HG02623 (cell line): ENCODE measurements around the gene TSPAN31.
"Not testable (repeated sequence)": the region's sequence is repeated elsewhere in the genome, so short reads cannot be mapped to it uniquely, and the experiment has no call there.

Experiments used
- ATAC-seq: cut with Tn5 transposase; IDR thresholded peaks from one replicate; pipeline ENCODE4 v1.9.1; 2021; ENCODE audit warnings: moderate library complexity; ENCODE audit not compliant: unreplicated experiment

Gene TSPAN31

DNA sequence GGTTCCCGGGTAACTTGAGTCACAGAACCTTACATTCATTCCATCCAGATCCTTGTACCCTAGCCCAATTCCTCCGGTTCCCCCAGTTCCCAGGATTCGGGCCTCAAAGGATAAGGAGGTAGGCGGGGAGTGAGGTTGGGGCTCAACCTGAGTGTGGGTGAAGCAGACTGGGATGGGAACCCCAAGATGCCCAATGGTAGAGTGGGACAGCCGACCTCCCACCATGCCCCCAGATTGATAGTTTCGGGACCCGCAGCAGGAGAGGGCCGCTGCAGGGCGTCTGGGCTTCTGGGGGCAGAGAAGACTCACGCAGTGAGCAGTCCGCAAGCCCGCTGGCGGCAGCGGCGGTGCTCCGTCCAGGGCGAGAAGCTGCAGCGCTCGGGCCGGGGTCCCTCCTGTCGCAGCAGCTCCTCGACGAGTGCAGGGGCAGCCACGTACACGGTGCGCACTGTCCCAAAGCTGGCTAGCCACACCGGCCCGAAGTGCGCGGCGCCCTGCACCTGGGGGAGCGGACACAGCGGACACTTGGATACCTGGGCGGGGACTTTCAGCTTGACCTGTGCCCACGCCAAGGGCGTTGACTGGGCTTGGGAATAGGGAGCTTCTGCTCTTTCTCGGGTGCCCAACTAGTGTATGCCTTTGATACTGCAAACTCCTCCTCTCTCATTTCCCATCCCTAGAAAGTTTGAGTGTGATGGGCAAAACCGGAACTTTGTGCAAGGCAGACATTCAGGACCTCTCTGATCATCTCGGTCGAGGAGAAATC, 21.0 kb downstream of the TSPAN31 start:
- no peak for ATAC-seq

DNA sequence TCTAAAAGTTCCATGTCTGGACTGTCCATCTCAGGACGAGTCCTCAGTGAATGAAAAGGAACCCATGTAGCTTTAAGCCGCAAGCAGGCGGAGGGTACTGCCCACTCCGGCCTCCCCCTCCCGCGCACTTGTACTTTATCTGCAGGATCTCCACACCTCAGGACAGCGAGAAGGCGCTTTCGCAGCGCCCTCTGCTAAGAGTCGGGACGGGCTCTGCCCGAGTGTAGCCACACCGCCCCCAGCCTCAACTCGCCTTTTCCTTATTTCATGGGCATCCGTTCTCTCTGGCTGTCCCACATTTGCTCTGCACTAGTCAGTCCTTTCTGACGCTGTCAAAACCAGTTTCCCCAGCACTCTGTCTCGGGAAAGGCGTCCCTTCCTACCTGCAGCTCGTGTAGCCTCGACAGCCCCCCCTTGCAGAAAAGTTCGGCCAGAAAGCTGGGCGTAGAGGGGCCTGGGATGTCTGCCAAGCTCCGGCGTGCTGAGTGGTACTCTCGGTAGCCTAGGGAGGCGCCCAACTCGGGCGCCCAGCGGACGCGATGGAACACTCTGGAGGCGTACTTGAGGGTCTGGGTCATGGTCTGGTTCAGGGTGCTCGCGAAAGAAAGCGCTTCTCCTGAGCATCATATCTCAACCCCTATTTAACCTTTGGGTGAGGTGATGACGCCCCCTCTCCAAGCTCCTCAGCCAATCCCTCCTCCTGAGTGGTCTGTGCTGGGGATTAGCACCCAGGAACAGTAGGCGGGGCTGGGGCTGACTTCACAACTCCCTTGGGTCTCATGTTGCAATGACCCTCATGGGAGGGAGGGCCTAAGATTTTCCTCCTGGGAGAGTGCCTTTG, 21.8 kb downstream of the TSPAN31 start, which contains the start of gene CYP27B1:
Gene CYP27B1, minus strand, starts transcription at position 615 of the 841 bp plus-strand sequence. Its CDS starts 37 bp downstream, at position 578.
- no peak for ATAC-seq

DNA sequence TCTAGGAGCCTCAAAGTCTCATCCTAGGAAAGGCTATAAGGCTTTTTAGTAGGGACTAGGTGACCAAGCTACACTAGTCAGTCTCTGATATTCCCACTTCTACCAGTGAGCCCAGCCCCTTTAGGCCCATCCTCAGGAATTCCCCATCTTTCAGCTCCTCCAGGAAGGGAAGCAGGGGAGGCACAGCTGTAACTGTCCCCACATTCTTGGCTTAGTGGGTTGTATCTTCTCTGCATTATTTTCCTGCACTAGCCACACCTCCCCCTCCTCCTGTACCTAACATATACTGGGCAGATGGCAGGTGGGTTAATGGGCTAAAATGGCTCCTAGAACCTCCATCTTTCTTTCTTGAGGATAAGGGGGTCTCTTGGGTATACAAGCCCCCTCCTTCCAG, 22.5 kb downstream of the TSPAN31 start:
- no peak for ATAC-seq

DNA sequence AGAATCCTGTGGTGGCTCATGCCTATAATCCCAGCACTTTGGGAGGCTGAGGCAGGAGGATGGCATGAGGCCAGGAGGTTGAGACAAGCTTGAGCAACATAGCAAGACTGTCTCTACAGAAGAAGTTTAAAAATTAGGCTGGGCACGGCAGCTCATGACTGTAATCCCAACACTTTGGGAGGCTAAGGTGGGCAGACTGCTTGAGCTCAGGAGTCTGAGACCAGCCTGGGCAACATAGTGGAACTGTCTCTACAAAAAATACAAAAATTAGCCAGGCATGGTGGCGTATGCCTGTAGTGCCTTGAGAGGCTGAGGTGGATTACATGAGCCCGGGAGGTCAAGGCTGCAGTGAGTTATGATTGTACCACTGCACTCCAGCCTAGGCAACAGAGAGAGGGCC, 23.0 kb downstream of the TSPAN31 start:
- ATAC-seq, result no peak

DNA sequence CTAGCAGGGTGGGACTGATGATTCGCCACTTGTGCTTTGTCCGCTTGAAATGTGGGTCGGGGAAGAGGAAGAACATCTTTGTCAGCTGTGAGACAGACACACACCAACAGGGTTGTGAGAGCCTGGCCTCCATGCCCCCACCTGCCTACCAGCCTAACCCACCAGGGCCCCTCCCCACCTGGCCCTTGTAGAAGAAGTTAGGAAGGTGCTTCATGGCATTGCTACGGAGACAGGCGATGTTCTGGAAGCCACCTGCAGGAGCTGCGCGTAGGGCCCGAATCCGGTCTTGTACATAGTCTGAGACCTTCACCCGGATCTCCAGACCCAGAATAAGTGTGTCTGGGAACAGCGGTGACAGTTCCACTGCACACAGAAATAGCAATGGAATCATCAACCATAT, 24.8 kb downstream of the TSPAN31 start:
- no peak for ATAC-seq

DNA sequence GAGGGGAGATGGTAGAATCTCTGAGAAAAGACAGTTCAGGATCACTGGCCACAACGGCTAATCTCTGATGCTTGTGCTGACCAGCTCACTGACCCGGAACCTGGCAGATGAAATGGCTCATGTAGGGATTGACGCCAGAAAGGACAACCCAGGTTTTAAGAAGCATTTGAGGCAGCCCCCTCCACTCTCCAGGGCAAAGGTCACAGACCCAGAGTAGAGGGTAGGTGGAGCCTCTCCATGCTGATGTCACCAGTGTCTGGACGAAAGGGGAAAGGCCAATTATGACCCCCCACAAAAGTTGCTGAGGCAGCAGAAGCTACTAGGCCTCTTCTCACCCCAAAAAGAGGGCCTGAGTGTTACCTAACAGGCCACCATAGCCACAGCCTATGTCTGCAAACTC, 25.9 kb downstream of the TSPAN31 start:
- ATAC-seq, result no peak

DNA sequence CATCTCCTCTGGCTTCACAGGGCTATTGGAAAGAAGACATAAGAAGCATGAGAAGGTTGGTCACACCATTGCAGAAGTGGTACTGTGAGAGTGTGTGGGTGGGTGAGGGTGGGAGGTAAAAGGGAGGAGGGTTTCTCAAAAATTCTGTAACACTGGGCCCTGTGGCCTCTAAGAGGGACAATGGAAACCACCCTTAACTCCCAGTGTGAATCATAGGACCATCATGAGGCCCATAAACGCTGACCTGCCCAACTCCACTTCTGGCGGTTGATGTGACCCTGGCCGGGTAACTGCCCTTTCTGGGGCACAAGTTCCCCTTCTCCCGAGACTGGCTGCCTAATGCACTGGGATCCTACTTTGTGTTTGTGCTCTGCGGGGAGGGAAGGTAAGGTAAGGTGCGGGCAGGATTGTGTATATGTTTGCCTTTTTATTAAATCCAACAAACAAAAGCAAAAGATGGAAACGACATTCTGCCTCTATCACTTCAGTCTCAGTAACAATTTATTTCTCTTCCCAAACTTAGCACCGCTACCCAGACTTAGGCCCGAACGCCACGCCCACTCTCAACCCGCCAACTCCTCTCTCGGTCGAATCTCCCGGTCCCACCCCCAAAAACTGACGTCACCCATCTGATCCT, 26.5 kb downstream of the TSPAN31 start:
- ATAC-seq, result peak; percentile 62

DNA sequence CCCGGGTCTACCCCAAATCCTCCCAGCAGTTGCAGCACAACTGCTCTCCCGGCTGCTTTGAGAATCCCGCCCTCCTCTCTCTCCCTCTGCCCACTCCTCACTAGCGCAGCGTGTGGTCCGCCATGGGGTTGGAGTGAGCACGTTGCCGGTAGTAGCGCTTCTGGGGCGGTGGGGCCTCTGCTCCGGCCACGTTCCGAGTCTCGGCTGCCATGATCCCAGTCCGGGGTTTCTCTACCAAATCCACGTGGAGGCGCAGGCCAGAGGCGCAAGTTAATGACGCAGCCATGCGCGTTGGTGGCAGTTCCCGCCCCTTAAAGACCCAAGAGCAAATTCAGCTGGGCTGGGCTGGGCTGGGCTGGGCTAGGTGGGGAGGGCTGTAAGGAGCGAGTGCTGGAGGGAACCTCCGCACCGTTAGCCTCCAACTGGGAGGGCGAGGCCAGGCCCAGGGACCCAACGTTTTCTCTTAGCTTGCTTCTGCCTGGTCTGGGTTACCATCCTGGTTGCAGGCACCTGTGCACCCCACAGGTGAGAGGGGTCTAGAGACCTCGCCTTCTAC, 27.1 kb downstream of the TSPAN31 start, which contains the start of gene METTL1:
Gene METTL1, minus strand, starts transcription at position 233 of the 556 bp plus-strand sequence. Its CDS starts 22 bp downstream, at position 211.
- ATAC-seq, result peak; percentile 71

DNA sequence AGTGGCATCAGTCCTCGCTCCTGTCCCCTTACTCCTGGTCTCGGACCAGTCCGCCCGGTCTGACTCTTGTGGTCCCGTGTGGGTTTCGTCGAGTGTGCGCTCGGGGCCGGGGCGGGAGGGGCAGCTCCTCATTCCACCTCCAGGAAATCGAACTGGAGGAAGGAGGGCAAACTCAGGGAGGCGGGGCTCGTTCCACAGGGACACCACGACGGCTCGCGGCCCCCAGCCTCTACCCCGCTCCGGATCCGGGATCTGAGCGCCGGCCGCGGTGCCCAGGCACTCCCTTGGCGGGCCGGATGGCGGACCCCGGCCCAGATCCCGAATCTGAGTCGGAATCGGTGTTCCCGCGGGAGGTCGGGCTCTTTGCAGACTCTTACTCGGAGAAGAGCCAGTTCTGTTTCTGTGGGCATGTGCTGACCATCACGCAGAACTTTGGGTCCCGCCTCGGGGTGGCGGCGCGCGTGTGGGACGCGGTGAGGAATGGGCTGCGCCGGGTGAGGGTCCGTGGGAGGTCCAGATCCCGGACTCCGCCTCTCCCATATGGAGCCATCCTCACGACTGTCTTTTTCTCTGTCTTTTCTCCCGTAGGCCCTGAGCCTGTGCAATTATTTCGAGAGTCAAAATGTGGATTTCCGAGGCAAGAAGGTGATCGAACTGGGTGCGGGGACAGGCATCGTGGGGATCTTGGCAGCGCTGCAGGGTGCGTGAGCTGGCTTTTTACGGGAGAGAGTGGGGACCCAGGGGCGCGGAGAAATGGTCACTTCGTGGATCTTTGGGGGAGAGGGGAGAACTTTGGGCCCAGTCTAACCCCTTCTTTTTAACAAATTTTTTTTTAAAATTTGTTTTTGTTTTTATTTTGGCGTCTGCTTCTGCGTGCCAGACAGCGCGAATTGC, 27.8 kb downstream of the TSPAN31 start, which contains the start of gene EEF1AKMT3:
Gene EEF1AKMT3, plus strand, starts transcription at position 186 of the 894 bp plus-strand sequence. Its CDS starts 111 bp downstream, at position 297.
- ATAC-seq, result peak; percentile 26

DNA sequence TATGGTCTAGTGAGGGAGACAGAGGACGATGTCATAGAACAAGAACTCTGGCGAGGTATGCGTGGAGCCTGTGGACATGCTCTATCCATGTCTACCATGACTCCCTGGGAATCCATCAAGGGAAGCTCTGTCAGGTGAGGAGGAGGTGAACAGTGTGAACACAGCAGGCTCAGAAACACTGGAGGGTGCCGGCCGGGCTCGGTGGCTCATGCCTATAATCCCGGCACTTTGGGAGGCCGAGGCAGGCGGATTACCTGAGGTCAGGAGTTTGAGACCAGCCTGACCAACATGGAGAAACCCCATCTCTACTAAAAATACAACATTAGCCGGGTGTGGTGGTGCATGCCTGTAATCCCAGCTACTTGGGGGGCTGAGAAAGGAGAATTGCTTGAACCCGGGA, 29.8 kb downstream of the TSPAN31 start:
- not testable (repeated sequence) for ATAC-seq

DNA sequence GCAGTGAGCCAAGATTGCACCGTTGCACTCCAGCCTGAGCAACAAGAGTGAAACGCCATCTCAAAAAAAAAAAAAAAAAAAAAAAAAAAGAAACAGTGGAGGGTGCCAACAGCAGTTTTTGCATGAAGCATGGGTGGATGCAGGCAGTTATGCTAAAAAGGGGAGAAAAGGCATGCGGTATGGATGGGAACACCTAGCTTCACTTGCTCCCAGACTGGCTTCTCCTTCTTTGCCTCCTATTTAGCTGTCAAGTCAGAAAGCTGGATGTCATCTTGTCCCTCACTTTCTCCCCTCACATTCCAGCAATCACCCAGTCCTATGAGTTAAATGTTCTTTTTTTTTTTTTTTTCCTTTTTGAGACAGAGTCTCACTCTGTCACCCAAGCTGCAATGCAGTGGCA, 30.2 kb downstream of the TSPAN31 start:
- ATAC-seq, result no peak

DNA sequence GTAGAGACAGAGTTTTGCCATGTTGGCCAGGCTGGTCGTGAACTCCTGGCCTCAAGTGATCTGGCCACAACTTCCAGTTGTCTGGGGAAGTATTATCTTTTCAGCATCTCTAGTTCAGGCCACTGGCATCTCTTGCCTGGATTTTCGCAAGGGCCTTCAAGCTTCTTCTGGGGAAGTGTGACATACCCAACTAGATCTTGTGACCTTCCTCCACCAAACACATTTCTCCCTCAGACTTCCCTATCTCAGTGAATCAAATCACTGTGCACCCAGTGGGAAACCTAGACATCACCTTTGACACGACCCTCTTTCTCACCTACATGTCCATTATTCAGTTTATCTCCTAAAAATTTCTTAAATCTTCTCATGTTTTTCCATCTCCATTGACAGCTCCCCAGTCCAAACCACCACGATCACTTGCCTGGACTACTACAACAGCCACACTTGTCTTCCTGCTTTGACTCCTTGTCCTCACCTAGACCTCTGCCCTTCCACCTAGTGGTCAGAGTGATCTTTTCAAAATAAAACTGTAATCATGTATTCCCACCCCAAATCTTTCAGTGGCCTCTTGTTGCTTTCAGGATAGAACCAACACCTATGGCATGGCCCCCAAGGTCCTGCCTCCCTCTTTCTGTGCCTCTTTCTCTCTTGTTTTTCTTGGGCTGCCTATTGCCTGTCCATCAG, 30.9 kb downstream of the TSPAN31 start:
- ATAC-seq, result no peak

DNA sequence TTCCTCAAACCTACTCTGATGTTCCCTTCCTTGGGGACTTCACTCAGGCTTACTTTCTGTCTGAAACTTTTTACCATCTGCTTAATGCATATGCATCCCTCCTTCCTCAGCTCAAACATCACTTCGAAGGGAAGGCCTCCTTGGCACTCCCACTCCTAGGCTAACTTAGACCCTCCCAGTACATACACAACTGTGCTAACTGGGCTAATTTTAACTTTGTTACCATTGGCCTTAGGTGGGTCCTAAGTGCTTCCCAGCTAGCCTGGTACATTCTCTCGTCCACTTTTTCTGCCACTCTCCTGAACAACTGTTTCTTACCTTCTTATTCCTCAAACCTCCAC, 31.4 kb downstream of the TSPAN31 start:
- no peak for ATAC-seq

DNA sequence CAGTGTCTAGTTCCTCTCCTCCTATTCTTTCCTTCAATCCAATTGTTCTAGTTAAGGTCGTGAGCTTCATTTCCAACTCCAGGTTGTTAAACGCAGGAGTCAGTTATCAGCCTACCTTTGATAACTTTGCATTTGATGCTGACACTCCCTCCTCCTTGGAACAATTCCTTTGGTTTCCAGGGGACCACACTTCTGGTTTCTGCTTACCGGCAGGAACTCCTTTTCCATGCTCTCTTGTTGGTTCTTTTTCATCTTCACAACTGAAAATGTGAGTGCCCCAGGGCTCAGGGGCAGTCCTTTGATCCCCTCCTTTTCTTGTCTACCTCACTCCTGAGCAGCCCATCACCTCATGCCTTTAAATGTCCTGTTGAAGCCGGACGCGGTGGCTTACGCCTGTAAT, 32.5 kb downstream of the TSPAN31 start:
- no peak for ATAC-seq

DNA sequence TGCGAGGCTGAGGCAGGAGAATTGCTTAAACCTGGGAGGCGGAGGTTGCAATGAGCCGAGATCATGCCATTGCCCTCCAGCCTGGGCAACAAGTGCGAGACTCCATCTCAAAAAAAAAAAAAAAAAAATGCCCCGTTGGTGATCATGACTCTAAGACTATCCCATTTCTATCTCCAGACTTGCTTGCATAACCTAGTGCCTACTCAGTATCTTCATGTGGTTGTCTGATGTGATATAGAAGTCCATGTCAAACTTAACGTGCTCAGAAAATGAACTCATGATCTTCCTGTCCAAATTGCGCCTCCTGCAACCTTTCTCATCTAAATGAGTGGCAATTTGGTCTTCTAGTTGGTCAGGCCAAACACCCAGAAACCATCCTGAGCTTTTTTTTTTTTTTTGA, 33.1 kb downstream of the TSPAN31 start:
- ATAC-seq, result no peak

DNA sequence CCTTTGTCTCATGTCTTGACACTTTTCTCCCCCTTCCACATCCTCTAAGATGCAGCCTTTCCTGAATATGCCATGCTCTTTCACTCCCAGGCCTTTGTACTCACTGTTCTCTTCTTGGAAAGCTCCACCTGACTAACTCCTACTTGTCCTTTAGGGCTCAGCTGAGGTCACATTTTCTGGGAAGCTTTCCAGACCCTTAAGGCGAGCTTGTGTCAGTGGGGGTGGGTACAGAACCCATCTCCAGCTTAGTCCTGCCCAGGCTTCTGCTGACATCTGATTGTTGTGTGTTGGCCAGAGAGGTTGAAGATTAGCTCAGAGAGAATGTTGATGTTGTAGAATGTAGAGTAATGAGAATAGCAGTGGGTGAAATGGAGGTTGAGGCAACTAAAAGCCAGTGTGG, 34.9 kb downstream of the TSPAN31 start:
- no peak for ATAC-seq

DNA sequence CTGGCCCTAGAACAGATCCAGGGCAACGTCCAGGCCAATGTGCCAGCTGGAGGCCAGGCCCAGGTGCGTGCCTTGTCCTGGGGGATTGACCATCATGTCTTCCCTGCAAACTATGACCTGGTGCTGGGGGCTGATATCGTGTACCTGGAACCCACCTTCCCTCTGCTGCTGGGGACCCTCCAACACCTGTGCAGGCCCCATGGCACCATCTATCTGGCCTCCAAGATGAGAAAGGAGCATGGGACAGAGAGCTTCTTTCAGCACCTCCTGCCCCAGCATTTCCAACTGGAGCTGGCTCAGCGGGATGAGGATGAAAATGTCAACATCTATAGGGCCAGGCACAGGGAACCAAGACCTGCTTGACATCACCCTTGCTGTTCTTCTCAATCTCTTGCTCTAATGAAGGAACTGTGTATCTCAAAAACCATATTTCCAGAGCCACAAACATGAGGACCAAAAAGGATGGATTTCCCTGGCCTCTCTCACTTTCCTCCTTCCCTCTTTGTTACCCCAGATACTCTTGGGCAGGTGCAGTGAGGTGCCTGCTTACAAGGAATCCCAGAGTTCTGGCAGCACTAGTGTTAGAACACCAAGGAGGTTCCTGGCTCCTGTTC, 35.6 kb downstream of the TSPAN31 start:
- no peak for ATAC-seq

DNA sequence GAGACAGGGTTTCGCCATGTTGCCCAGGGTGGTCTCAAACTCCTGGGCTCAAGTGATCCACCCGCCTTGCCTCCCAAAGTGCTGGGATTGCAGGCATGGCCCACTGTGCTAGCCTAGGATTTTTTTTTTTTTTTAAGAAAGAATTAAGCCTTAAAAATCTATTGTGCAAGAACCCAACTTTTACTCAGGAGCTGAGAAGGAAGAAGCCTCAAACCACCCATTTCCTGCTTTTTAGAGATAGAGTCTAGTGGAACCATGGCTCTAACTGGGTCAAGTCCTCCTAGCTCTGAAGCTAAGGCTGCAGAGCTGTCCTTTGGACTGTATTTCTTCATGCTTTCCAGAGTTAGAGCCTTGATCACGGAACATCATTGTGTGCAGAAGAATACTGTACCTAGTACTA, 36.4 kb downstream of the TSPAN31 start:
- ATAC-seq, result no peak

DNA sequence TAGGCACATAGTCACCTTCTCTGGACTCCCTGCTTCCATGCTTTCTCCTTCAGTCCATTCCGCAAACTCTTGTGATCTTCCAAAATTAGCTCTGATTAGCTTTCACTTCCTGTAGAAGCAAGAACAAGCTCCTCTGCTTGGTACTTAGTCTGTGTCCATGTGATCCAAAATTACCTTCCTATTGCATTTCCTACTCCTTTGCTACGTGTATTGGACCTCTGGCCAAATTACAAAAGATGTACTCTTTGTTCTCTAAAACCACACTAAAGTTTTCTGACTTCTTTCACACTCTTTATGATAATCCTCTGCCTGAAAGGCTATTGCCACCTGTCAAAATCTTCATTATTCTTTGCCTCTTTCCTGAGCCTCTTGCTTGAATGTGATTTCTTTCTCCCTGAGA, 37.0 kb downstream of the TSPAN31 start:
- ATAC-seq, result no peak
